Endothelial cell of umbilical vein (primary cell): ENCODE results near the gene AKAP8L. TPM values are rescaled to one million over a fixed set of nuclear protein-coding genes. Genes with fewer than 3 reads are reported as not detected.

Source experiments
- BruUV-seq: library from RNA; stranded (reverse); fragments of 400-500 nt; replicated peaks from 2 replicates; lab custom pipeline; 2021; lab: Mats Ljungman, UMichigan
- CTCF ChIA-PET: fragments of 300-600, 350-600 bp; sonication (Branson Sonifier 250); formaldehyde crosslinking; loops from one replicate; lab custom pipeline; 2021; ENCODE audit warnings: antibody characterized with exemption, inconsistent platforms; lab: Charles Lee
- POLR2A ChIA-PET: fragments of 300-600, 350-600 bp; sonication (Branson Sonifier 250); formaldehyde crosslinking; loops from one replicate; lab custom pipeline; 2021; ENCODE audit warnings: antibody characterized with exemption, inconsistent platforms; lab: Charles Lee
- DNase-seq: peaks from one replicate; pipeline ENCODE4 v3.0.0-alpha.2; 2011; ENCODE audit warnings: low read depth, low spot score
- FAIRE-seq: peaks from 2 replicates; lab custom pipeline; 2011; peaks lifted over from hg19 to GRCh38; lab: Jason Lieb, UNC
- H2AFZ ChIP-seq: 2 replicates; pipeline ENCODE4 v1.6.0; 2012; ENCODE audit warnings: low read depth, low read length, control low read depth, inconsistent platforms
- H3K27ac ChIP-seq: 2 replicates; pipeline ENCODE4 v1.5.1; 2011; ENCODE audit warnings: low read depth, mild to moderate bottlenecking, control low read depth, low read length, moderate library complexity; ENCODE audit not compliant: insufficient read depth
- H3K27me3 ChIP-seq, 2 experiments: 2 replicates each; pipeline versions ENCODE4 v1.6.0 to v1.6.1; 2011; ENCODE audit warnings: low read length in 2 of 2, mixed read lengths in 1 of 2; ENCODE audit not compliant: control insufficient read depth in 2 of 2, insufficient read depth in 2 of 2
- H3K36me3 ChIP-seq, 2 experiments: 2 replicates in 1 of 2; 3 replicates in 1 of 2; pipeline ENCODE4 v1.5.1; 2011; ENCODE audit warnings: low read length in 2 of 2, mild to moderate bottlenecking in 1 of 2, moderate library complexity in 1 of 2; ENCODE audit not compliant: control insufficient read depth in 2 of 2, insufficient read depth in 2 of 2; ENCODE audit errors: extremely low read depth in 1 of 2
- H3K4me1 ChIP-seq: 3 replicates; pipeline ENCODE4 v1.5.1; 2011; ENCODE audit warnings: mild to moderate bottlenecking, low read length; ENCODE audit not compliant: control insufficient read depth, insufficient read depth; ENCODE audit errors: extremely low read depth
- H3K4me2 ChIP-seq: 2 replicates; pipeline ENCODE4 v1.6.1; 2011; ENCODE audit warnings: low read length, control low read depth, mixed read lengths; ENCODE audit not compliant: insufficient read depth
- H3K4me3 ChIP-seq, 3 experiments: fragments of 200-600 bp in 1 of 3; sonication (generic), shearing (Covaris generic) in 1 of 3; replicated peaks in 1 of 3; 2 replicates each; pipeline ENCODE4 v1.5.1; 2011 to 2016; ENCODE audit warnings: control low read depth in 3 of 3, low read length in 3 of 3, mild to moderate bottlenecking in 2 of 3, inconsistent platforms in 1 of 3, low read depth in 1 of 3, moderate library complexity in 1 of 3; ENCODE audit not compliant: insufficient read depth in 1 of 3
- H3K79me2 ChIP-seq: 2 replicates; pipeline ENCODE4 v1.6.0; 2012; ENCODE audit warnings: low read length, inconsistent platforms; ENCODE audit not compliant: control insufficient read depth, insufficient read depth
- H3K9ac ChIP-seq: replicated peaks from 2 replicates; pipeline ENCODE3; 2011; ENCODE audit warnings: low read length, control low read depth; ENCODE audit not compliant: insufficient read depth; ENCODE audit errors: extremely low read depth
- H3K9me1 ChIP-seq: replicated peaks from 3 replicates; pipeline ENCODE4 v1.6.0; 2011; ENCODE audit warnings: mild to moderate bottlenecking, low read length; ENCODE audit not compliant: control insufficient read depth, insufficient read depth; ENCODE audit errors: extremely low read depth
- H3K9me3 ChIP-seq: replicated peaks from 2 replicates; pipeline ENCODE4 v1.5.1; 2012; ENCODE audit warnings: low read length, inconsistent platforms; ENCODE audit not compliant: control insufficient read depth, insufficient read depth
- H4K20me1 ChIP-seq: replicated peaks from 2 replicates; pipeline ENCODE3; 2011; ENCODE audit warnings: mild to moderate bottlenecking, low read length; ENCODE audit not compliant: control insufficient read depth, insufficient read depth; ENCODE audit errors: extremely low read depth
- CTCF ChIP-seq, 2 donors: IDR thresholded peaks; 1 replicate in 1 of 2; 2 replicates in 1 of 2; pipeline ENCODE4 v1.5.1; 2011; ENCODE audit warnings: low read length in 2 of 2, mild to moderate bottlenecking in 2 of 2, moderate library complexity in 2 of 2, control low read depth in 1 of 2, inconsistent platforms in 1 of 2, low read depth in 1 of 2; ENCODE audit not compliant: insufficient read depth in 1 of 2; ENCODE audit errors: extremely low read depth in 1 of 2
- EZH2 ChIP-seq: IDR thresholded peaks from 2 replicates; pipeline ENCODE4 v1.6.1; 2012; ENCODE audit warnings: borderline replicate concordance, low read depth, mild to moderate bottlenecking, moderate library complexity, low read length, inconsistent platforms; ENCODE audit not compliant: severe bottlenecking
- FOS ChIP-seq: IDR thresholded peaks from 2 replicates; pipeline ENCODE4 v1.6.1; 2011; ENCODE audit warnings: mild to moderate bottlenecking, low read length, moderate library complexity, borderline replicate concordance; ENCODE audit not compliant: insufficient read depth
- GATA2 ChIP-seq: IDR thresholded peaks from 2 replicates; pipeline ENCODE4 v1.7.0; 2011; ENCODE audit warnings: low read depth, mild to moderate bottlenecking, moderate library complexity, mixed read lengths, low read length; ENCODE audit not compliant: insufficient read length, insufficient read depth
- JUN ChIP-seq: IDR thresholded peaks from 2 replicates; pipeline ENCODE4 v1.6.1; 2011; ENCODE audit warnings: borderline replicate concordance, low read depth; ENCODE audit not compliant: insufficient read length, insufficient read depth
- MAX ChIP-seq: IDR thresholded peaks from 2 replicates; pipeline ENCODE4 v1.6.1; 2011; ENCODE audit not compliant: insufficient read depth, insufficient read length
- MYC ChIP-seq: IDR thresholded peaks from one replicate; pipeline ENCODE4 v1.6.1; 2011; ENCODE audit warnings: mild to moderate bottlenecking, low read depth, low read length
- POLR2A ChIP-seq: IDR thresholded peaks from 2 replicates; pipeline ENCODE4 v1.6.1; 2012; ENCODE audit warnings: low read depth, mild to moderate bottlenecking, control low read depth, low read length
- POLR2AphosphoS5 ChIP-seq: IDR thresholded peaks from 2 replicates; pipeline ENCODE4 v1.6.1; 2012; ENCODE audit warnings: low read depth, mild to moderate bottlenecking, control low read depth, low read length, moderate library complexity; ENCODE audit not compliant: insufficient read depth
- dilution Hi-C: fragments of 300-500 bp; cut with MboI; formaldehyde crosslinking; loops from one replicate; pipeline ENCODE4 v1.15.0; 2019; ENCODE audit warnings: low sequenced_read_pairs; ENCODE audit not compliant: extremely low pct_ligation_motif_present
- intact Hi-C: fragments of 100-400 bp; cut with micrococcal nuclease; formaldehyde crosslinking; loops from one replicate; pipeline ENCODE4 v1.10.0; 2022
- polyA plus RNA-seq, 4 experiments: library from polyadenylated mRNA; depleted of rRNA in 3 of 4; stranded (reverse) in 3 of 4; unstranded in 1 of 4; fragments of >200 nt; gene quantifications; 2 replicates each; pipeline versions ENCODE4 v1.2.1 to v1.2.3, GENCODE V29; 2011 to 2012; ENCODE audit warnings: missing spikeins in 1 of 4
- total RNA-seq: library from RNA; stranded (reverse); gene quantifications from 2 replicates; pipeline ENCODE4 v1.2.3, GENCODE V29; 2021

The AKAP8L gene
- total and polyA plus RNA-seq, 2 donors (not counting 3 experiments of a cell fraction or from before 2014, with no cell fraction given): 63.9 to 99.6 TPM

GRCh38 chr19:15432018-15432494 lies 13.3 kb upstream of the AKAP8L start:
- TF ChIP-seq GATA2 (no peak), JUN (no peak), POLR2A (no peak), MAX (no peak), FOS (no peak), EZH2 (no peak), POLR2AphosphoS5 (no peak), MYC (no peak), CTCF (IDR thresholded peaks at IDR 0.05; ENCODE audit: extremely low read depth in 1 of 2, insufficient read depth in 1 of 2, low read depth in 1 of 2, low read length in 2 of 2) (no peak)
- dilution Hi-C loops (no loop called here), intact Hi-C loops (loop anchor here (1.0 kb wide), 2 partner anchors 13 to 124 kb away; no protein-coding TSS in a partner anchor)
- H3K9me3 ChIP-seq: no peaks in the 10 kb centered on the region
- H3K79me2 ChIP-seq: peaks cover 46% of the 10 kb centered on the region
- peak overlapping the region; percentile 15 for H3K27ac ChIP-seq
- H3K4me3 ChIP-seq: peak overlapping the region; percentile 77 to 90 (median 82)
- ChIA-PET CTCF (interaction anchor here (1.0 to 3.6 kb wide), 5 partner anchors 13 to 124 kb away, joined by 3 to 24 read pairs (median 5); partner anchors contain the start of genes AKAP8L and WIZ), POLR2A (interaction anchor here (1.4 to 1.9 kb wide), 2 partner anchors 13 to 20 kb away, joined by 5 to 10 read pairs; partner anchors contain the start of gene AKAP8L)
- H2AFZ ChIP-seq: peak overlapping the region; percentile 42
- BruUV-seq: no TSS peak
- H3K4me2 ChIP-seq: peak overlapping the region; percentile 74
- FAIRE-seq (peak; percentile 18), DNase-seq (peak; percentile 13)
- no peaks in the 10 kb centered on the region for H3K27me3 ChIP-seq
- peaks cover 4 to 16% of the 10 kb centered on the region in 2 experiments for H3K36me3 ChIP-seq
- no peaks in the 10 kb centered on the region for H3K9me1 ChIP-seq
- peaks cover 12% of the 10 kb centered on the region for H3K4me1 ChIP-seq
- peak overlapping the region; percentile 80 for H3K9ac ChIP-seq
- no peaks in the 10 kb centered on the region for H4K20me1 ChIP-seq
